PC-3 (cell line): Measurements from ENCODE around the gene SLC34A1. TPM values are rescaled to one million over a fixed set of nuclear protein-coding genes. Genes with fewer than 3 reads are reported as not detected.
A peak's percentile ranks its signal among the peaks of the same experiment; 100 is the strongest.

Experiments used
- ATAC-seq: fragments of 200-7000 bp; cut with Tn5 transposase; 2 replicates; pipeline ENCODE4 v1.9.1; 2020; ENCODE audit warnings: mild to moderate bottlenecking, moderate library complexity
- BruUV-seq: library from RNA; stranded (reverse); fragments of 400-500 nt; replicated peaks from 2 replicates; lab custom pipeline; 2021; lab: Mats Ljungman, UMichigan
- CTCF ChIA-PET: fragments of 300-600 bp; sonication (Branson Sonifier 250); formaldehyde crosslinking; loops from one replicate; lab custom pipeline; 2022; ENCODE audit warnings: antibody characterized with exemption; lab: Charles Lee
- POLR2A ChIA-PET: fragments of 300-600 bp; sonication (Branson Sonifier 250); formaldehyde crosslinking; loops from one replicate; lab custom pipeline; 2022; ENCODE audit warnings: antibody characterized with exemption; ENCODE audit not compliant: unreplicated experiment; lab: Charles Lee
- DNase-seq: peaks from one replicate; pipeline ENCODE4 v3.0.0-alpha.2; 2015
- H2AFZ ChIP-seq: fragments of 300-600 bp; sonication (generic); 2 replicates; pipeline ENCODE4 v1.6.0; 2016; ENCODE audit warnings: antibody characterized with exemption, low read length
- H3F3A ChIP-seq: fragments of 300-600 bp; sonication (generic); one replicate; pipeline ENCODE4 v1.6.0; 2017; ENCODE audit warnings: antibody characterized with exemption, low read length, control low read depth, mild to moderate bottlenecking; ENCODE audit not compliant: unreplicated experiment
- H3K27ac ChIP-seq: fragments of 300-600 bp; sonication (generic); 2 replicates; pipeline ENCODE4 v1.5.1; 2016; ENCODE audit warnings: mild to moderate bottlenecking, low read length
- H3K27me3 ChIP-seq: fragments of 300-600 bp; sonication (generic); 2 replicates; pipeline ENCODE4 v1.6.1; 2016; ENCODE audit warnings: low read length, mixed read lengths
- H3K36me3 ChIP-seq: fragments of 300-600 bp; sonication (generic); 2 replicates; pipeline ENCODE4 v1.6.1; 2016; ENCODE audit warnings: low read depth, mixed run types, low read length, mixed read lengths
- H3K4me1 ChIP-seq: fragments of 300-600 bp; sonication (generic); 2 replicates; pipeline ENCODE4 v1.5.1; 2016; ENCODE audit warnings: low read length; ENCODE audit not compliant: insufficient read depth
- H3K4me2 ChIP-seq: fragments of 300-600 bp; sonication (generic); 2 replicates; pipeline ENCODE4 v1.6.0; 2016; ENCODE audit warnings: low read length
- H3K4me3 ChIP-seq: fragments of 300-600 bp; sonication (generic); 2 replicates; pipeline ENCODE4 v1.5.1; 2016; ENCODE audit warnings: mild to moderate bottlenecking, low read length, mixed read lengths
- H3K79me2 ChIP-seq: fragments of 300-600 bp; sonication (generic); 2 replicates; pipeline ENCODE4 v1.6.1; 2017; ENCODE audit warnings: low read length, mixed read lengths
- H3K9ac ChIP-seq: fragments of 300-600 bp; sonication (generic); 2 replicates; pipeline ENCODE4 v1.6.0; 2016; ENCODE audit warnings: mild to moderate bottlenecking, low read length
- H3K9me2 ChIP-seq: fragments of 300-600 bp; sonication (generic); replicated peaks from 2 replicates; pipeline ENCODE4 v1.6.1; 2016; ENCODE audit warnings: mixed run types, low read length, mixed read lengths
- H3K9me3 ChIP-seq: fragments of 300-600 bp; sonication (generic); 2 replicates; pipeline ENCODE4 v1.6.1; 2016; ENCODE audit warnings: low read length, mixed read lengths
- H4K20me1 ChIP-seq: fragments of 300-600 bp; sonication (generic); 2 replicates; pipeline ENCODE4 v1.6.1; 2016; ENCODE audit warnings: low read length, mixed read lengths
- CTCF ChIP-seq: fragments of 300-600 bp; sonication (generic); conservative IDR thresholded peaks from 2 replicates; pipeline ENCODE4 v1.5.1; 2017; ENCODE audit warnings: antibody characterized with exemption, low read depth, mild to moderate bottlenecking, low read length
- EZH2 ChIP-seq: fragments of 300-600 bp; sonication (generic); IDR thresholded peaks from one replicate; pipeline ENCODE4 v1.6.1; 2017; ENCODE audit warnings: antibody characterized with exemption, mild to moderate bottlenecking, low read length; ENCODE audit not compliant: unreplicated experiment
- EZH2phosphoT487 ChIP-seq: fragments of 300-600 bp; sonication (generic); IDR thresholded peaks from 2 replicates; pipeline ENCODE4 v1.6.1; 2018; ENCODE audit warnings: mild to moderate bottlenecking, antibody characterized with exemption, low read length, borderline replicate concordance
- intact Hi-C: fragments of 100-400 bp; cut with micrococcal nuclease; formaldehyde crosslinking; loops from 2 replicates; pipeline ENCODE4 v1.9.0; 2023
- total RNA-seq: library from RNA; depleted of rRNA; stranded (reverse); fragments of >200 nt; gene quantifications from 2 replicates; pipeline ENCODE4 v1.2.3, GENCODE V29; 2014

SLC34A1 gene
- total RNA-seq, 1 experiment from 2014 or later, result 0.07 TPM

- no peak overlapping the region for H3K4me3 ChIP-seq
- no peaks in the 10 kb centered on the region for H3K9me2 ChIP-seq
- intact Hi-C loops, result no loop called here
- H4K20me1 ChIP-seq, result 0 out of 2 replicates have a peak, but pooled peaks cover 6% of the 10 kb centered on the region
- TF ChIP-seq EZH2, result no peak
- no peak for TF ChIP-seq CTCF
- no peak for TF ChIP-seq EZH2phosphoT487
- no peak overlapping the region for H3K4me2 ChIP-seq
- no peaks in the 10 kb centered on the region for H3K27me3 ChIP-seq
- no peak overlapping the region for H3K27ac ChIP-seq
- ChIA-PET CTCF (no interaction called here), POLR2A (no interaction called here)
- ATAC-seq, result no peak
- BruUV-seq, result no TSS peak
- peaks cover 25% of the 10 kb centered on the region for H3K4me1 ChIP-seq
- no peaks in the 10 kb centered on the region for H3K9me3 ChIP-seq
- H3F3A ChIP-seq, result peaks cover 8% of the 10 kb centered on the region
- no peak overlapping the region for H2AFZ ChIP-seq
- DNase-seq, result no peak
- H3K9ac ChIP-seq, result no peak overlapping the region
- peaks cover 15% of the 10 kb centered on the region; the same call in 1 of the 2 replicates for H3K36me3 ChIP-seq
- peaks cover 85% of the 10 kb centered on the region for H3K79me2 ChIP-seq
Observed at GRCh38 chr5:177344891-177345290, 39.3 kb upstream of the SLC34A1 start.

- ChIA-PET POLR2A (no interaction called here), CTCF (interaction anchor here (0.6 to 0.7 kb wide), 2 partner anchors 44 to 235 kb away, joined by 3 read pairs; no protein-coding TSS in a partner anchor)
- H3K27me3 ChIP-seq, result no peaks in the 10 kb centered on the region
- H2AFZ ChIP-seq, result no peak overlapping the region
- peaks cover 88% of the 10 kb centered on the region for H3K79me2 ChIP-seq
- peaks cover 8% of the 10 kb centered on the region for H3F3A ChIP-seq
- BruUV-seq, result no TSS peak
- TF ChIP-seq EZH2 (no peak), EZH2phosphoT487 (no peak), CTCF (no peak)
- no peak for ATAC-seq
- no peaks in the 10 kb centered on the region for H3K9me2 ChIP-seq
- 0 out of 2 replicates have a peak, but pooled peaks cover 6% of the 10 kb centered on the region for H4K20me1 ChIP-seq
- H3K4me1 ChIP-seq, result peaks cover 32% of the 10 kb centered on the region
- H3K4me2 ChIP-seq, result no peak overlapping the region
- no peak for DNase-seq
- no peak overlapping the region for H3K9ac ChIP-seq
- peaks cover 10% of the 10 kb centered on the region; the same call in 1 of the 2 replicates for H3K36me3 ChIP-seq
- intact Hi-C loops, result no loop called here
- H3K27ac ChIP-seq, result no peak overlapping the region
- no peak overlapping the region for H3K4me3 ChIP-seq
- no peaks in the 10 kb centered on the region for H3K9me3 ChIP-seq
Observed at GRCh38 chr5:177346820-177347219, 37.4 kb upstream of the SLC34A1 start.

DNA sequence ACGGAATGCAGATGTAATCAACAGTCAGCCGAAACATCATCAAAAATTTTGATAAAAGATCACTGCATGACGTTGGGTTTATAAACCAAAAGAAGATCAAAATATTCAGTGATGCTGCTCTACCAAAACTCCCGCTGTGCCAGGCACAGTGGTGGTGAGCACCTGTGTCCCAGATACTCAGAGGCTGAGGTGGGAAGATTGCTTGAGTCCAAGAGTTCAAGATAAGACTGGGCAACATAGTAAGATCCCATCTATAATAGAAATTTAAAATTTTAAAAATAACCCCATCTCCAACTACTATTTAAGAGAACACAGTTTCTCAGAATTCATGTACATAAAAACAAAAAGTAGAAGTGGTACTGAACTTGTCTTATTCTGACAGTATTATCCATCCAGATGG lies 36.5 kb upstream of the SLC34A1 start:
- no peak for TF ChIP-seq EZH2
- no peak for TF ChIP-seq EZH2phosphoT487
- TF ChIP-seq CTCF, result no peak
- Histone ChIP-seq H3K36me3 (peaks cover 10% of the 10 kb centered on the region; the same call in 1 of the 2 replicates), H3K9ac (no peak overlapping the region), H3K9me3 (no peaks in the 10 kb centered on the region), H3K27me3 (no peaks in the 10 kb centered on the region), H3K4me3 (0 out of 2 replicates have a peak overlapping the region, but pooled peaks have one; percentile 27), H3K79me2 (peaks cover 84% of the 10 kb centered on the region), H3K27ac (no peak overlapping the region), H3K9me2 (no peaks in the 10 kb centered on the region), H3K4me1 (peaks cover 36% of the 10 kb centered on the region), H3K4me2 (peak overlapping the region; percentile 96), H3F3A (peaks cover 8% of the 10 kb centered on the region), H2AFZ (no peak overlapping the region), H4K20me1 (0 out of 2 replicates have a peak, but pooled peaks cover 6% of the 10 kb centered on the region)
- no peak for DNase-seq
- BruUV-seq, result no TSS peak
- ChIA-PET CTCF (interaction anchor here (0.6 kb wide), 1 partner anchor 79 kb away, joined by 10 read pairs; the partner anchor contains the start of gene GRK6), POLR2A (no interaction called here)
- intact Hi-C loops, result no loop called here
- no peak for ATAC-seq
